Stimulated activated CD4-positive, alpha-beta T cell treated with anti-CD3 and anti-CD28 coated beads, Interleukin-1b, Interleukin-23, amount 100 ng/mL, for 48 hours (primary cell): ENCODE results near the gene FAM120A.

ENCODE experiments used
- DNase-seq: peaks from one replicate; pipeline ENCODE4 v3.0.0-alpha.2; 2020

The FAM120A gene

GRCh38 chr9:93447655-93448054 lies 3.8 kb upstream of the FAM120A start:
- no peak for DNase-seq

DNA sequence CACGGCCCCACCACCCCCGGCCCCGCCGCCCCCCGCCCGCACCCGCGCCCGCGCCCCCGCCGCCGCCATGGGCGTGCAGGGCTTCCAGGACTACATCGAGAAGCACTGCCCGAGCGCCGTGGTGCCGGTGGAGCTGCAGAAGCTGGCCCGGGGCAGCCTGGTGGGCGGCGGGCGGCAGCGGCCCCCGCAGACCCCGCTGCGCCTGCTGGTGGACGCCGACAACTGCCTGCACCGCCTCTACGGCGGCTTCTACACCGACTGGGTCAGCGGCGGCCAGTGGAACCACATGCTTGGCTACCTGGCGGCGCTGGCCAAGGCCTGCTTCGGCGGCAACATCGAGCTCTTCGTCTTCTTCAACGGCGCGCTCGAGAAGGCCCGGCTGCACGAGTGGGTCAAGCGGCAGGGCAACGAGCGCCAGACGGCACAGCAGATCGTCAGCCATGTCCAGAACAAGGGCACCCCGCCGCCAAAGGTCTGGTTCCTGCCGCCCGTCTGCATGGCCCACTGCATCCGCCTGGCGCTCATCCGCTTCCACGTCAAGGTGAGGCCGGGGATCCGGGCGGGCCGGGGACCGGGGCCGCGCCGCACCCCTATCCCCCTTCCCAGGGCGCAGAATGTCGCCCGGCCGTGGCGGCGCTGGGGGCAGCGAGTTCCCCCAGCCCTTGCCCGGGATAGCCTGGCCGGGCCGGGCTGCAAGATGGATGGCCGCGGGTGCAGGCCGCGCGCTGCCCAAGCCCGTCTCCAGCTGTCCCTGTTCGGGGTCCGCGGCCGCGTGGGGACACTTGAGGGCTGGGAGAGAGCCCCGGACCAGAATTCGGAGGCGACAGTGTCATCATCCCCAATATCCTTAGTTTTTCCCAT lies 594 bp downstream of the FAM120A start:
- DNase-seq = peak; percentile 46

GRCh38 chr9:93452710-93453046 lies 1.2 kb downstream of the FAM120A start:
- no peak for DNase-seq

DNA sequence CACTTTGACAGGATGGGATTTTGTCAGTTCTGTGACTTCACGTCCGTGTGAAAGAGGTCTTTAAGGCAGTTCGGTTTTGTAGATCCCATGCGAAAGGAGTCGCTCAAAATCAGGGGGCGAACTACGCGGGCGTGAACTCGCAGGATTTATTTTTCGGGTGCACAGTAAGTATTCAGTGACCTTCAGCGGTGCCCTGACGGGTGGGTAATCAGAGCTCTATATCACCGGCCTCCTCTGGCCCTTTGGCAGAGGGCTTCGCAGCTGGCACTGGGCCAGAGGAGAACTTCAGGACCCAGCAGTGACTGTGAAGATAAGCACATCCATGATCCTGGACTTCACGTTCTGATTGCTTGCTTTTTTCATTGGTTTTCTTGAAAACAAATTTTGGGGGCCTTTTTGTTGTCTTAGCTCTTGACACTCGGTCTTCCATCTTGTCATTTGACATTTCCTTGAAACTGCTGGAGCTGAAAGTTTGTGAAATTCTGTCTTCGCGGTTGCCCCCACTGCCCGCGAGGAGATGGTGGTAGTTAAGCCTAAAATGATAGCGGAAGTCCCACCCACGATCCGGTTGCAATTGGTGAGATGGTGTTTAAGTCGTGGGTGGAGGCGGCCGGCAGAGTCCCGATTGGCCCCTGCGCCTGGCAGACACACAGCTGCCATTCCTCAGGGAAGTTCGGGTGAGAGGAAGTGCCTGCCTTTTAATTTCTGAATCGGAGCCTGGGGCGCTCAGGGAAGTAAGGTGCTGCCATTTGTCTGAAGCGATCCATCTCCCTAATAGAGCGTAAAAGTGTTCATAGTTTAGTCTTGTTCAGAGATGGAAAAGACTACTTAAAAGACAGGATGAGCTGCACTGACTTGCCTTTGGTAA lies 1.8 kb downstream of the FAM120A start, which contains the start of gene FAM120AOS:
TSS of gene FAM120AOS (minus strand) at position 535 of the 868 bp plus-strand sequence. CDS start 872 bp downstream, outside the sequence.
- peak; percentile 88 for DNase-seq

DNA sequence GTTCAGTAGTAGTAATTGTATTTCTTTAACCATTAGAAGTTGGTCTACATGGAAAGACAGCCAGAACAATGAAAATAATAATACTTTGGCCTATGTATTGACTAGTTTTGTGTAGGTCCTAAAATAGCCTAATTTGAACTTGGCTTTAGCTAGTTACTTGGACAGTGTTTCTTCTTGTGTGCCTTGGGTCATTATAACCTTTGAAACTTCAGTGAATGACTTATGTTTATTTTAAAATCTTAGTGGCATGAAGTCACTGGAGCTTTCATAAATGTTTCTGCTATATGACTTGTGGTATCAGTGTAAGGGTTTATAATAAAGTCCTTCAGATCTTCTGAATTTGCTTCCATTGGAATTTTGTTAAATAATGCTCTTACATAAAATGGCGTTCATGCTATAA lies 4.5 kb downstream of the FAM120A start:
- no peak for DNase-seq

DNA sequence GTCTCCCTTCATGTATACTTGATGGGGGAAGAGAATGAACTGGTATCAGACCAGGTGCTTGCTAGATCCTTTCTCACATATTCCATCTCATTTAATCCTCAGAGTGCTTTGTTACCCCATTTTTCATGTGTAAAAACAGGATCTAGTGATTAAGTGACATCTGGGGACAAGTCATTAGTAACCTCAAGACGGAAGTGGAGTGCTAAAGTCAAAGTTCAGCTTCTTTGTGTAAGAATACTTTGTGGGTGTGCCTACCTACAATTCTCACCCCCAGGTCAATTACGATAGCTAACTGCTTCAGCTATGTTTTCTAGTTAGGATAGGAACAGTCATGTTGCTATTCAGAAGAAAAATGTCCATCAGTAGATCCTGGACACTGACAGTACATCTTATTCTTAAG lies 5.0 kb downstream of the FAM120A start:
- DNase-seq = no peak

DNA sequence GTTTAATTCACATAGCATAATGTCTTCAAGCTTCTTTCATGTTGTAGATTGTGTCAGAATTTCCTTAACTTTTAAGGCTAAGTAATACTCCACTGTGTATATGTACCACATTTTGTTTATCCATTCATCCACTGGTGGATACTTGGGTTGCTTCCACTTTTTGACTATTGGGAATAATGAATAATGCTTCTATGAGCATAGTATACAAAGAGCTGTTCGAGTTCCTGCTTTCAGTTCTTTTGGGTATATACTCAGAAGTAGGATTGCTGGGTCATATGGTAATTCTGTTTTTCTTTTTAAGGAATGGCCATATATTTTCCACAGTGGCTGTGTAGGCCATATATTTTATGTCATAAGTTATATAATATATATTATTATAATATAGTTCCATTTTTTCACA lies 5.5 kb downstream of the FAM120A start:
- no peak for DNase-seq

DNA sequence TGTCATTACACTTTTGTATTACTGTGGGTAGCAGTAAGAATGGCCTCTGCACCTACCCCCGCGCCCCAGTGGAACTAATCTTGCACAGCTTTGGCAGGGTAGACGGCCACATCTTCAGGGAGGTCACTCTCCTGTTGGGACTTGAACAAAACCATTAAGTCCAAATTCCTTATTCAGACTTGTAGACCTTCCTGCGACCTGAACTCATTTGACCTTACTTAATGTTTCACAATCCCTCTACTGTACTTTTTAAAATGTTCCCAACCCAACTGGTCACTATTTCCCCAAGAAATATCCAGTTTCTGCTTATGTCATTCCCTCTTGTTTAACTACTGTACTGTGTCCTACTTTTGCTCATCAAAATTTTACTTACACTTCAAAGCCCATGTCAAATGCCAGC lies 7.2 kb downstream of the FAM120A start:
- DNase-seq = no peak

DNA sequence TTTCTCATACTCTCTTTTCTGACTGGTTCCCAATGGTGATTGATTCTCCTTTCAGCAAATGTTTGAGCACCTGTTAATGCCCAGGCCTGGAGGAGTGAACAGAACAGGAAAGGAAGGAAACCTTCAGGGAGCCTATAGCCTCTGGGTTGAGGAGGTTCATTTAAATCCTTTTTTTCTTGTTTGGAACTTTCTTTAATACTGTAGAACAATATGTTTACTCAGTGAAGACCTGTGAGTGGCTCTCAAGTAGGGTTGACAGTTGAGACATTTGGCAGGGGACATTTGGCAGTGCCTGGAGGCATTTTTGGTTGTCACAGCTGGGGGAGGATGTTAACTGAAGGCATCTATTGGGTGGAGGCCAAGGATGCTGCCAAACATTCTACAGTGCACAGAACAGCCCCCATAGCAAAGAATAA lies 8.0 kb downstream of the FAM120A start:
- DNase-seq = no peak

DNA sequence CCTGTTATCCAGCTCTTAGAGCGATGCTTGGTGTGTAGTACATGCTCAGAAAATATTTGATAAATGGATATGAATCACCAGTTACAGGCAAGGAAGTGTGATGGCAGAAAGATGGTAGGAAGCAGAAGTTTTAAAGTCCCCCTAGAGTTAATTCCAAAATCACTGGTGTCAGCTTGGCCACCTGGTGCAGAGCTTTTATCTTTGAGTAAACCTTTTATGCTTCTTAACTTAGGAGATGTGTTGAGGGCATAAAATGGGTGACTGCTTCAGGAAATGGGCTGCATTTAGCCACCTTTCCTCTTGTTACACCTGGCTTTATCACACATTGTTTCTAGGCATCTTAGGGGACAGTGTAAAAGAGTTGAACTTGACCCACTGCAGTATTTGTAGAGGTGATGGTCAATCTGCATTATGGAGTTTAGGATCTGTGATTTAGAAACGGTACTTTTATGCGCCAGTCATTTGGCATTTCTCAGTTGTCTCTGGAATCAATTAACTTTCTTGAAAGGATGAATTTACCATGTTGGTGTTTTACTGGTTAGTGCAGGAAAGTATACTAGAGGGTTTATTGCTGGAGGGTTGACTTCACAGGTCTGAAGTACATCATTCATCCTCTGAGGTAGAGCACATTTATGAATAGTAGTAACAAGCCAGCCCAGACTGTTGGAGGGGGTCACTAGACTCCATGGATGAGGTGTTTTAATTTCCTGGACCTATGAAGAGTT lies 9.4 kb downstream of the FAM120A start:
- DNase-seq = no peak

DNA sequence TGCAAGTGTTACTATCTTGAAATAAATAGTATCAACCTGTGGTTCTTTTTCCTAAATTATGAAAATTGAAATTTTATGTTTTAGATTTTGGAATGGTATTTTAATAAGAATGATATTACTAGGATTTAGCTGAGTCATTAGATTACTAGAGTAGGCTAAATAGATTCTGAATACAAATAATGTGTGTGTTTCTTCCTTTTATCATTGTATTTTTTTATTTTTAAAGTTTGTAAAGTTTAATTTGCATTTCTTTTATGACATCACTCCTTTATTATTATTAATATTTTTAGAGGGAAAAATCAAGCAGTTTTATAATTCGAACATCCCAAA lies 9.9 kb downstream of the FAM120A start:
- no peak for DNase-seq

- DNase-seq = no peak
Measured at GRCh38 chr9:93461821-93462220, 10.3 kb downstream of the FAM120A start.

GRCh38 chr9:93463638-93464248 lies 12.3 kb downstream of the FAM120A start:
- DNase-seq = no peak

DNA sequence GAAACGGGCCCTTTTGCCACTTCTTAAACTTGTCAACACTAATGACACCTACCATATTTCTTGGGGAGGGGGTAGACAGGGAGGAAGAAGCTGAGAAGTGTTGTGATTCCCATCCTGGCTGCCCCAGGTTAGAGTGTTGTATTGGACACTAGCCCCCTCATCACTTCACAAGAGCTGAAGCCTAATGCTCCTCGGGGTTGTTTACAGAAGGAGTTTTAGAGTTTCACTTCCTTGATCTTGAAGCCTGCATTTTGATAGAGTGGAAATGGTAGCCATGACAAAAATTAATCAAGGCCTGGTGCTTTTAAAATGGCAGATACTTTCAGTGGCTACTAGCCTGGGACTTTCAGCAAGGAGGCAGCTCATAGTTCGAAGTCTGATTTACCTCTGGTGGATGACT lies 12.9 kb downstream of the FAM120A start:
- no peak for DNase-seq

DNA sequence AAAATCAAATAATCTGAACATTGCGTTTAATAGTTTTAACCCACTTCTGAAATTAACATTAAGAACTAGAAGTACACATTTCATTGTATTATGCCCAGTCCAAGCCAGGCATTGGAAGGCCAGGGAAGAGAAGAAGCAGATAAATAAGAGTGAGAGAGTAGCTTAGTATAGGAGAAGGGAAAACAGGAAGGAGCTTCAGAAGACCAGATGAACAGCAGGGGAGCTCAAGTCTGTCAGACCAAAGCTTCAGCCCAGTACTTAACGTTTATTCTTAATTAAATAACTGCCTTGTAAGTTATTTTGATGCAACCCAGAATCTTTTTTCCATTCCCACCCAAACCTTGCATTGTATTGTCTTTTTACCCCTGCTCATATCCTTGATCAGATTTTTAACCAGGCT lies 13.4 kb downstream of the FAM120A start:
- DNase-seq = no peak

DNA sequence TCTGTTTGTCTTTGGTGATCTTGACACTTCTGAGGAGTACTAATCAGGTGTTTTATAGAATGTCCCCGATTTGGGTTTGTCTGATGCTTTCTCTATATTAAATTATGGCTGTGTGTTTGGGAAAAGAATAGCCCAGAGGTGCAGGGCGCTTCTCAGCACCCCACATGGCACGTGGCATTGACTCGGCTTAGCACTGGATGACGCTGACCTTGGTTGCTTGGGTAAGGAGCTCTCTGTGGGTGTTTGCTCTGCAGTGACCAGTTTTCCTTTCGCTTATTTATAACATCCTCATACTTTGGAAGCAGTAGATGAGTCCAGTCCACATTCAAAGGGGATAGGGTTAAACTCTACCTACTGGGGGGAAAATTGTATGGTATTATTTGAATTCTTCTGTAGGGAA lies 14.4 kb downstream of the FAM120A start:
- no peak for DNase-seq

- DNase-seq = no peak
Measured at GRCh38 chr9:93466416-93467061, 15.1 kb downstream of the FAM120A start.

- no peak for DNase-seq
Measured at GRCh38 chr9:93467062-93467416, 15.6 kb downstream of the FAM120A start.

DNA sequence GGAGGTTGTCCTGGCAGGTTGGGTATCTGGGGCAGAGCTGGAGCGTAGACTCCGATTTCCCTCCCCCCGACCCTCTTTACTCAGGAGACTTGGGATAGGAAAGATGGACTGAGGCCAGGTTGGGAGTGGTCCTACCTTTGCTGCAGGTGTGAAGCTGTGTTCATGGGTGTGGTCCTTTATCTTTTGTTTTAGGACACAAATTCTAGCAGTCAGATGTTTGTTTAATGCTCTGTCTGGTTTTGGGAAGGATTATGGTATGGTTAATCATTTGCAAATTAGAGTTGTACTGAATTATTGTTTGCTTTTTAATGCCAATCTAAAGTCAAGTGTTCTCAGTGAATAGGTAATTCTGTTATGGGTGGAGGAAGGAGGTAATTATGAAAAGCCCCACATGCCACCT lies 16.0 kb downstream of the FAM120A start:
- DNase-seq = no peak

- no peak for DNase-seq
Measured at GRCh38 chr9:93468763-93469456, 17.4 kb downstream of the FAM120A start.

- no peak for DNase-seq
Measured at GRCh38 chr9:93470391-93470790, 18.9 kb downstream of the FAM120A start.

GRCh38 chr9:93471124-93471523 lies 19.6 kb downstream of the FAM120A start:
- DNase-seq = no peak
